Mucosa of descending colon (tissue), 3 donors: ENCODE results near the gene ABHD17C. TPM values are rescaled to one million over a fixed set of nuclear protein-coding genes. Genes with fewer than 3 reads are reported as not detected.

Source experiments
- ATAC-seq: fragments of 200-7000 bp; cut with Tn5 transposase; one replicate; pipeline ENCODE4 v1.9.1; 2020; ENCODE audit warnings: mild to moderate bottlenecking, moderate library complexity
- DNase-seq, 3 donors: peaks; one replicate each; pipeline ENCODE4 v3.0.0-alpha.2; 2020
- H3K36me3 ChIP-seq: fragments of 200-600 bp; one replicate; pipeline ENCODE4 v1.8.0; 2021; ENCODE audit warnings: low read depth, mild to moderate bottlenecking
- H3K4me1 ChIP-seq: fragments of 200-600 bp; one replicate; pipeline ENCODE4 v1.8.0; 2021; ENCODE audit warnings: low read depth, mild to moderate bottlenecking
- H3K4me3 ChIP-seq: fragments of 200-600 bp; one replicate; pipeline ENCODE4 v1.8.0; 2021; ENCODE audit warnings: mild to moderate bottlenecking
- H3K9me3 ChIP-seq: fragments of 200-600 bp; one replicate; pipeline ENCODE4 v1.8.0; 2021; ENCODE audit warnings: mild to moderate bottlenecking
- CTCF ChIP-seq: fragments of 200-600 bp; IDR thresholded peaks from one replicate; pipeline ENCODE4 v1.8.0; 2022; ENCODE audit warnings: antibody characterized with exemption, mild to moderate bottlenecking
- intact Hi-C, 2 donors: fragments of 100-400 bp; cut with DNase I in 1 of 2; cut with micrococcal nuclease in 1 of 2; formaldehyde crosslinking; loops; one replicate each; pipeline versions ENCODE4 v1.11.0 to v1.11.1; 2022; cut with DNase I, micrococcal nuclease
- total RNA-seq, 3 donors: library from RNA; stranded (reverse); fragmentation: NEBNext Ultra II Directional in 2 of 3; extraction: Animal tissue kit (Norgen Biotek cat#: 25700) in 2 of 3; gene quantifications; one replicate each; pipeline versions ENCODE4 v1.2.1 to v1.2.4, GENCODE V29; 2021 to 2023
- donor health status: DM: no; HTN: no; CAD: no; lungs with moderate emphysema.
- donor health status: DM: no; HTN: no; CAD: no.
- donor health status: DM: no; HTN: yes; CAD: no.

The ABHD17C gene
- total RNA-seq, 3 donors from 2014 or later = 84.4 to 192 (median 157) TPM

- H3K9me3 ChIP-seq = no peaks in the 10 kb centered on the region
- no peak overlapping the region for H3K4me3 ChIP-seq
- TF ChIP-seq CTCF = no peak
- H3K4me1 ChIP-seq = no peaks in the 10 kb centered on the region
- intact Hi-C loops = no loop called here
- H3K36me3 ChIP-seq = no peaks in the 10 kb centered on the region
- ATAC-seq = no peak
- no peak for DNase-seq
Measured at GRCh38 chr15:80662129-80662528, 33.0 kb upstream of the ABHD17C start.

GRCh38 chr15:80662757-80663553, 32.2 kb upstream of the ABHD17C start:
- peak; percentile 83 for ATAC-seq

GRCh38 chr15:80665151-80665550, 30.0 kb upstream of the ABHD17C start:
- H3K9me3 ChIP-seq = no peaks in the 10 kb centered on the region
- intact Hi-C loops = no loop called here
- DNase-seq (no peak), ATAC-seq (no peak)
- TF ChIP-seq CTCF = no peak
- H3K4me3 ChIP-seq = no peak overlapping the region
- H3K36me3 ChIP-seq = no peaks in the 10 kb centered on the region
- no peaks in the 10 kb centered on the region for H3K4me1 ChIP-seq

More at GRCh38 chr15:80662757-80663553, 32.2 kb upstream of the ABHD17C start:
- intact Hi-C loops = no loop called here
- Histone ChIP-seq H3K9me3 (no peaks in the 10 kb centered on the region), H3K4me3 (no peak overlapping the region), H3K36me3 (no peaks in the 10 kb centered on the region), H3K4me1 (no peaks in the 10 kb centered on the region)
- no peak for DNase-seq
- no peak for TF ChIP-seq CTCF

- no peaks in the 10 kb centered on the region for H3K9me3 ChIP-seq
- no peaks in the 10 kb centered on the region for H3K4me1 ChIP-seq
- DNase-seq (no peak), ATAC-seq (no peak)
- intact Hi-C loops = no loop called here
- no peak for TF ChIP-seq CTCF
- H3K4me3 ChIP-seq = no peak overlapping the region
- no peaks in the 10 kb centered on the region for H3K36me3 ChIP-seq
Measured at GRCh38 chr15:80667936-80668335, 27.2 kb upstream of the ABHD17C start.

- no peaks in the 10 kb centered on the region for H3K9me3 ChIP-seq
- intact Hi-C loops = no loop called here
- no peaks in the 10 kb centered on the region for H3K4me1 ChIP-seq
- no peak overlapping the region for H3K4me3 ChIP-seq
- ATAC-seq = no peak
- TF ChIP-seq CTCF = no peak
- DNase-seq = no peak
- no peaks in the 10 kb centered on the region for H3K36me3 ChIP-seq
Measured at GRCh38 chr15:80668546-80669236, 26.4 kb upstream of the ABHD17C start.
